Measurements from ENCODE around the gene NDUFV3.
A peak's percentile ranks its signal among the peaks of the same experiment; 100 is the strongest.

The NDUFV3 gene

GRCh38 chr21:42848932-42849758, 44.0 kb upstream of the NDUFV3 start:
- no peak overlapping the region for H3K27ac ChIP-seq
- no peak for TF ChIP-seq CTCF (conservative IDR thresholded peaks at IDR 0.05)
- no peak for TF ChIP-seq ZFX (IDR thresholded peaks at IDR 0.05)

GRCh38 chr21:42849759-42850412, 43.2 kb upstream of the NDUFV3 start:
- no peak overlapping the region for H3K27ac ChIP-seq
- TF ChIP-seq ZFX (IDR thresholded peaks at IDR 0.05) (no peak), CTCF (conservative IDR thresholded peaks at IDR 0.05) (no peak)

GRCh38 chr21:42850463-42850862, 42.6 kb upstream of the NDUFV3 start:
- TF ChIP-seq CTCF (conservative IDR thresholded peaks at IDR 0.05) = no peak
- no peak for TF ChIP-seq ZFX (IDR thresholded peaks at IDR 0.05)
- H3K27ac ChIP-seq = no peak overlapping the region

GRCh38 chr21:42850866-42851391, 42.2 kb upstream of the NDUFV3 start:
- H3K27ac ChIP-seq = no peak overlapping the region
- TF ChIP-seq CTCF (conservative IDR thresholded peaks at IDR 0.05) (peak; percentile 75), ZFX (IDR thresholded peaks at IDR 0.05) (no peak)

GRCh38 chr21:42851812-42852665, 41.1 kb upstream of the NDUFV3 start:
- H3K27ac ChIP-seq = no peak overlapping the region
- no peak for TF ChIP-seq CTCF (conservative IDR thresholded peaks at IDR 0.05)
- no peak for TF ChIP-seq ZFX (IDR thresholded peaks at IDR 0.05)

- TF ChIP-seq ZFX (IDR thresholded peaks at IDR 0.05) (no peak), CTCF (conservative IDR thresholded peaks at IDR 0.05) (no peak)
Measured at GRCh38 chr21:42852925-42853570, 40.1 kb upstream of the NDUFV3 start.

More at GRCh38 chr21:42852925-42853570, 40.1 kb upstream of the NDUFV3 start:
- H3K27ac ChIP-seq = no peak overlapping the region

Measured in C4-2B (cell line).